ENCODE data around the gene GABPB2. TPM values are rescaled to one million over a fixed set of nuclear protein-coding genes. Genes with fewer than 3 reads are reported as not detected.
A peak's percentile ranks its signal among the peaks of the same experiment; 100 is the strongest.
"Not testable (repeated sequence)": the region's sequence is repeated elsewhere in the genome, so short reads cannot be mapped to it uniquely, and the experiment has no call there.

GABPB2 gene
- total RNA-seq, 1 experiment from 2014 or later = 6.4 TPM

DNA sequence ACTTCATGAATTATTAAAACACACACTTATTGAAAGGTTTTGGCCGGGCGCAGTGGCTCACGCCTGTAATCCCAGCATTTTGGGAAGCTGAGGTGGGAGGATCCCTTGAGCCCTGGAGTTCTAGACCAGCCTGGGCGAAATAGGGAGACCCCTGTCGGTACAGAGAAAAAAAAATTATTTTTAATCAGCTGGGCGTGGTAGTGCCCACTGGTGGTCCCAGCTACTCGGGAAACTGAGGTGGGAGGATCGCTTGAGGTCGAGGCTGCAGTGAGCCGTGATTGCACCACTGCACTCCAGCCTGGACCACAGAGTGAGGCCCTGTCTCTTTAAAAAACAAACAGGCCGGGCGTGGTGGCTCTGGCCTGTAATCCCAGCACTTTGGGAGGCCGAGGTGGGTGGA is 1.7 kb downstream of the GABPB2 start:
- no peak for ATAC-seq
- intact Hi-C loops (cut with micrococcal nuclease) = no loop called here
- CTCF ChIA-PET = interaction anchor here (0.5 to 0.8 kb wide), 2 partner anchors 24 to 109 kb away, joined by 3 read pairs; partner anchors contain the start of gene C1orf56

DNA sequence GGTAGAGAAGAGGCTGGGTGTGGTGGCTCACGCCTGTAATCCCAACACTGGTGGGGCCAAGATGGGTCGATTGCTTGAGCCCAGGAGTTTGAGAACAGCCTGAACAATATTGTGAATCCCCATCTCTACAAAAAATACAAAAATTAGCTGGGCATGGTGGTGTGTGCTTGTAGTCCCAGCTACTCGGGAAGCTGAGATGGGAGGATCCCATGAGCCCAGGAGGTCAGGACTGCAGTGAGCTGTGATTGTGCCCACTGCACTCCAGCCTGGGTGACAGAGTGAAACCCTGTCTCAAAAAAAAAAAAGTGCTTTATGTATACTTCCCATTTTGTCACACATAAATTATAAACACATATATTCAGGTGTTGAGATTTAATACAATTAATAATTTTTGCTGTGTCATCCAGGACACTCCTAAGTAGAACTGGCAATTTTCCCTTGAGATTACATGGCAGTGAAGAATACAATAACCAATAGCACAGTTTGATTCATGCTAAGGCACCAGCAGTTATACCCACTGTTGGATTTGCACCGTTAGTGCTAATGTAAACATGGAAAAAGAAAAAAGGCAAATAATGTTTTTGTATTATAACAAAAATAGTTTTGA is 15.5 kb downstream of the GABPB2 start:
- Histone ChIP-seq H3K4me1 (ENCODE audit: insufficient read depth, low read length) (no peaks in the 10 kb centered on the region), H3K79me2 (ENCODE audit: low read length) (no peaks in the 10 kb centered on the region), H3K4me3 (ENCODE audit: low read length) (no peak overlapping the region), H3K4me2 (ENCODE audit: low read length) (no peak overlapping the region), H3F3A (ENCODE audit: low read length, unreplicated experiment) (no peaks in the 10 kb centered on the region), H3K9me2 (replicated peaks; ENCODE audit: low read length) (no peaks in the 10 kb centered on the region), H3K9ac (ENCODE audit: low read length) (no peak overlapping the region), H3K27me3 (ENCODE audit: low read length) (no peaks in the 10 kb centered on the region), H3K9me3 (ENCODE audit: low read length) (no peaks in the 10 kb centered on the region), H3K36me3 (ENCODE audit: low read depth, low read length) (no peaks in the 10 kb centered on the region), H3K27ac (ENCODE audit: low read length) (no peak overlapping the region), H4K20me1 (ENCODE audit: low read length) (no peaks in the 10 kb centered on the region), H2AFZ (ENCODE audit: low read length) (0 out of 2 replicates have a peak overlapping the region, but pooled peaks have one; percentile 30)
- POLR2A ChIA-PET (ENCODE audit: unreplicated experiment) = no interaction called here
- BruUV-seq (replicated peaks) = no TSS peak
- no peak for TF ChIP-seq EZH2phosphoT487 (IDR thresholded peaks at IDR 0.05; ENCODE audit: borderline replicate concordance, low read length)
- DNase-seq (no peak), ATAC-seq (no peak)
- CTCF ChIA-PET = interaction anchor here (1.1 kb wide), 1 partner anchor 15 kb away, joined by 3 read pairs; the partner anchor contains the start of gene GABPB2
- intact Hi-C loops (cut with micrococcal nuclease) = no loop called here

More for the DNA sequence above, 1.7 kb downstream of the GABPB2 start:
- 0 out of 2 replicates have a peak, but pooled peaks cover 3% of the 10 kb centered on the region for H3K79me2 ChIP-seq (ENCODE audit: low read length)
- BruUV-seq (replicated peaks) = no TSS peak
- no peaks in the 10 kb centered on the region for H3K36me3 ChIP-seq (ENCODE audit: low read depth, low read length)
- H3K4me2 ChIP-seq (ENCODE audit: low read length) = no peak overlapping the region
- POLR2A ChIA-PET (ENCODE audit: unreplicated experiment) = no interaction called here
- H2AFZ ChIP-seq (ENCODE audit: low read length) = no peak overlapping the region
- no peaks in the 10 kb centered on the region for H3K9me2 ChIP-seq (replicated peaks; ENCODE audit: low read length)
- no peaks in the 10 kb centered on the region for H3K27me3 ChIP-seq (ENCODE audit: low read length)
- no peak overlapping the region for H3K27ac ChIP-seq (ENCODE audit: low read length)
- TF ChIP-seq EZH2phosphoT487 (IDR thresholded peaks at IDR 0.05; ENCODE audit: borderline replicate concordance, low read length) (no peak), EZH2 (IDR thresholded peaks at IDR 0.05; ENCODE audit: low read length, unreplicated experiment) (no peak)
- TF ChIP-seq, protein P1, sequence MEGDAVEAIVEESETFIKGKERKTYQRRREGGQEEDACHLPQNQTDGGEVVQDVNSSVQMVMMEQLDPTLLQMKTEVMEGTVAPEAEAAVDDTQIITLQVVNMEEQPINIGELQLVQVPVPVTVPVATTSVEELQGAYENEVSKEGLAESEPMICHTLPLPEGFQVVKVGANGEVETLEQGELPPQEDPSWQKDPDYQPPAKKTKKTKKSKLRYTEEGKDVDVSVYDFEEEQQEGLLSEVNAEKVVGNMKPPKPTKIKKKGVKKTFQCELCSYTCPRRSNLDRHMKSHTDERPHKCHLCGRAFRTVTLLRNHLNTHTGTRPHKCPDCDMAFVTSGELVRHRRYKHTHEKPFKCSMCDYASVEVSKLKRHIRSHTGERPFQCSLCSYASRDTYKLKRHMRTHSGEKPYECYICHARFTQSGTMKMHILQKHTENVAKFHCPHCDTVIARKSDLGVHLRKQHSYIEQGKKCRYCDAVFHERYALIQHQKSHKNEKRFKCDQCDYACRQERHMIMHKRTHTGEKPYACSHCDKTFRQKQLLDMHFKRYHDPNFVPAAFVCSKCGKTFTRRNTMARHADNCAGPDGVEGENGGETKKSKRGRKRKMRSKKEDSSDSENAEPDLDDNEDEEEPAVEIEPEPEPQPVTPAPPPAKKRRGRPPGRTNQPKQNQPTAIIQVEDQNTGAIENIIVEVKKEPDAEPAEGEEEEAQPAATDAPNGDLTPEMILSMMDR (conservative IDR thresholded peaks at IDR 0.05; ENCODE audit: low read depth, low read length) = no peak
- no peaks in the 10 kb centered on the region for H4K20me1 ChIP-seq (ENCODE audit: low read length)
- H3K9ac ChIP-seq (ENCODE audit: low read length) = no peak overlapping the region
- DNase-seq = no peak
- H3K4me3 ChIP-seq (ENCODE audit: low read length) = no peak overlapping the region
- H3K9me3 ChIP-seq (ENCODE audit: low read length) = no peaks in the 10 kb centered on the region
- peaks cover 14% of the 10 kb centered on the region for H3K4me1 ChIP-seq (ENCODE audit: insufficient read depth, low read length)
- H3F3A ChIP-seq (ENCODE audit: low read length, unreplicated experiment) = peaks cover 16% of the 10 kb centered on the region

DNA sequence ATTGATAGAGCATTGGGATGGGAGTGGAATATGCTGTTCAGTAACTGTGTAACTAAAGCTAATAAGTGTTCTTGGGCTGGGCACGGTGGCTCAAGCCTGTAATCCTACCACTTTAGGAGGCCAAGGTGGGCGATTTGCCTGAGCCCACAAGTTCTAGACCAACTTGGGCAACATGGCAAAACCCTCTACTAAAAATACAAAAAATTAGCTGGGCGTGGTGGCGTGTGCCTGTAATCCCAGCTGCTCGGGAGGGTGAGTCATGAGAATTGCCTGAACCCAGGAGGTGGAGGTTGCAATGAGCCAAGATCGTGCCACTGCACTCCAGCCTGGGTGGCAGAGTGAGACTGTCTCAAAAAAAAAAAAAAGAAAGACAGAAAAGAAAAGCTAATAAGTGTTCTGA is 26.9 kb downstream of the GABPB2 start:
- H3K36me3 ChIP-seq (ENCODE audit: low read depth, low read length); H3K9me3 ChIP-seq (ENCODE audit: low read length); H3K27ac ChIP-seq (ENCODE audit: low read length); H3K9me2 ChIP-seq (replicated peaks; ENCODE audit: low read length); H3K79me2 ChIP-seq (ENCODE audit: low read length); ATAC-seq; H3K4me3 ChIP-seq (ENCODE audit: low read length); intact Hi-C loops (cut with micrococcal nuclease); H4K20me1 ChIP-seq (ENCODE audit: low read length); POLR2A ChIA-PET (ENCODE audit: unreplicated experiment); H3F3A ChIP-seq (ENCODE audit: low read length, unreplicated experiment); H3K27me3 ChIP-seq (ENCODE audit: low read length); H3K4me2 ChIP-seq (ENCODE audit: low read length); H2AFZ ChIP-seq (ENCODE audit: low read length); H3K4me1 ChIP-seq (ENCODE audit: insufficient read depth, low read length); CTCF ChIA-PET; DNase-seq; H3K9ac ChIP-seq (ENCODE audit: low read length); BruUV-seq (replicated peaks): not testable (repeated sequence)

Data from PC-3 (cell line).